K562 (cell line): ENCODE data around the gene ZC3H18. TPM values are rescaled to one million over a fixed set of nuclear protein-coding genes. Genes with fewer than 3 reads are reported as not detected.

Experiments used
- ATF1 ChIP-seq, 2 experiments: fragments of 450-650 bp in 1 of 2; IDR thresholded peaks; 2 replicates each; pipeline ENCODE4 v1.6.1; 2016; ENCODE audit warnings: missing compliant biosample characterization in 1 of 2, missing genetic modification characterization in 1 of 2
- EHMT2 ChIP-seq: fragments of 450-650 bp; IDR thresholded peaks from 2 replicates; pipeline ENCODE4 v1.6.1; 2018; ENCODE audit warnings: antibody characterized with exemption
- ELF4 ChIP-seq: fragments of 450-650 bp; formaldehyde crosslinking; IDR thresholded peaks from 2 replicates; pipeline ENCODE4 v1.4.0; 2022; ENCODE audit warnings: missing genetic modification characterization
- EP400 ChIP-seq: fragments of 450-650 bp; IDR thresholded peaks from 2 replicates; pipeline ENCODE4 v1.6.1; 2017; ENCODE audit warnings: antibody characterized with exemption, mild to moderate bottlenecking, moderate library complexity
- GTF2F1 ChIP-seq: IDR thresholded peaks from 2 replicates; pipeline ENCODE4 v1.6.1; 2011; ENCODE audit warnings: low read depth, low read length, improper control_type of control experiment
- HDAC3 ChIP-seq: fragments of 450-650 bp; IDR thresholded peaks from 2 replicates; pipeline ENCODE4 v1.6.1; 2018; ENCODE audit warnings: borderline replicate concordance, mild to moderate bottlenecking, moderate library complexity; ENCODE audit not compliant: partially characterized antibody
- HNRNPH1 ChIP-seq: fragments of 200-400 bp; formaldehyde crosslinking; optimal IDR thresholded peaks from 2 replicates; pipeline ENCODE3; 2017; ENCODE audit warnings: low read depth, mild to moderate bottlenecking, low read length, moderate library complexity
- L3MBTL2 ChIP-seq: fragments of 450-650 bp; IDR thresholded peaks from 2 replicates; pipeline ENCODE4 v1.6.1; 2016; ENCODE audit warnings: mild to moderate bottlenecking, moderate library complexity
- MED1 ChIP-seq: sonication (generic); formaldehyde crosslinking; IDR thresholded peaks from 2 replicates; pipeline ENCODE4 v1.8.1; 2023; ENCODE audit warnings: missing genetic modification reagents, borderline replicate concordance
- NCOR1 ChIP-seq: fragments of 450-650 bp; IDR thresholded peaks from 2 replicates; pipeline ENCODE4 v1.6.1; 2016; ENCODE audit warnings: mild to moderate bottlenecking, moderate library complexity
- PML ChIP-seq: IDR thresholded peaks from 2 replicates; pipeline ENCODE4 v1.6.1; 2012; ENCODE audit warnings: low read length, inconsistent platforms
- TAF7 ChIP-seq: fragments of 450-650 bp; IDR thresholded peaks from 2 replicates; pipeline ENCODE4 v1.6.1; 2016; ENCODE audit warnings: missing genetic modification characterization, missing compliant biosample characterization
- TCFL5 ChIP-seq: fragments of 250-450 bp; sonication (Bioruptor Pico); conservative IDR thresholded peaks from 2 replicates; pipeline ENCODE4 v1.6.1; 2021; ENCODE audit warnings: mild to moderate bottlenecking, moderate library complexity, matching md5 sums
- TEAD4 ChIP-seq, 2 experiments: sonication (generic) in 1 of 2; formaldehyde crosslinking in 1 of 2; IDR thresholded peaks; 2 replicates each; pipeline versions ENCODE4 v1.6.1 to v1.8.0; 2012 to 2022; ENCODE audit warnings: borderline replicate concordance in 1 of 2, inconsistent platforms in 1 of 2, low read length in 1 of 2, mild to moderate bottlenecking in 1 of 2, missing genetic modification reagents in 1 of 2
- XRCC3 ChIP-seq: fragments of 450-650 bp; IDR thresholded peaks from 2 replicates; pipeline ENCODE4 v1.6.1; 2017; ENCODE audit warnings: mild to moderate bottlenecking, moderate library complexity
- ZNF174 ChIP-seq: fragments of 250-450 bp; sonication (Bioruptor Pico); IDR thresholded peaks from 2 replicates; pipeline ENCODE4 v1.4.0; 2020; ENCODE audit warnings: mild to moderate bottlenecking
- ZNF184 ChIP-seq: sonication (generic); formaldehyde crosslinking; IDR thresholded peaks from 2 replicates; pipeline ENCODE4 v1.5.0; 2020; ENCODE audit warnings: missing genetic modification reagents
- ZNF311 ChIP-seq: fragments of 250-450 bp; sonication (Bioruptor Pico); IDR thresholded peaks from 2 replicates; pipeline ENCODE4 v1.4.0; 2020; ENCODE audit warnings: mild to moderate bottlenecking, moderate library complexity
- polyA plus RNA-seq, 8 experiments: library from polyadenylated mRNA; depleted of rRNA in 4 of 8; stranded (reverse) in 5 of 8; unstranded in 3 of 8; fragments of >200 nt; fragmentation: Nextera tagmentation in 2 of 8; fragmentation: Illumina TruSeq in 1 of 8; extraction: Ambion mirVana in 2 of 8; extraction: Trizol in 1 of 8; gene quantifications; 2 replicates each; pipeline versions ENCODE4 v1.2.1 to v1.2.3, GENCODE V29; 2011 to 2014; ENCODE audit warnings: inconsistent platforms in 1 of 8, missing spikeins in 1 of 8
- total RNA-seq, 7 experiments: library from RNA; depleted of rRNA in 6 of 7; stranded (reverse); fragments of >200 nt in 6 of 7; fragmentation: Illumina TruSeq in 2 of 7; extraction: Trizol in 2 of 7; gene quantifications; 2 replicates each; pipeline versions ENCODE4 v1.2.1 to v1.2.3, GENCODE V29; 2011 to 2021; ENCODE audit warnings: low replicate concordance in 1 of 7
- TF ChIP-seq, protein P1 (sequence below): fragments of 250-450 bp; sonication (Bioruptor Pico); IDR thresholded peaks from 2 replicates; pipeline ENCODE4 v1.8.0; 2021; ENCODE audit warnings: borderline replicate concordance, mild to moderate bottlenecking, moderate library complexity; ENCODE audit not compliant: poor library complexity, severe bottlenecking
- TF ChIP-seq, protein P2 (sequence below): sonication (generic); formaldehyde crosslinking; IDR thresholded peaks from 2 replicates; pipeline ENCODE4 v1.8.1; 2023; ENCODE audit warnings: mild to moderate bottlenecking, missing genetic modification reagents
- TF ChIP-seq, protein P3 (sequence below): fragments of 250-450 bp; sonication (Bioruptor Pico); IDR thresholded peaks from 2 replicates; pipeline ENCODE4 v1.4.0; 2020; ENCODE audit warnings: mild to moderate bottlenecking, moderate library complexity, borderline replicate concordance

ZC3H18 gene
- total and polyA plus RNA-seq, 9 of the 15 experiments (the other 6 are each of a cell fraction or from before 2014, with no cell fraction given): 1.7 to 88.7 (median 26.9) TPM

DNA sequence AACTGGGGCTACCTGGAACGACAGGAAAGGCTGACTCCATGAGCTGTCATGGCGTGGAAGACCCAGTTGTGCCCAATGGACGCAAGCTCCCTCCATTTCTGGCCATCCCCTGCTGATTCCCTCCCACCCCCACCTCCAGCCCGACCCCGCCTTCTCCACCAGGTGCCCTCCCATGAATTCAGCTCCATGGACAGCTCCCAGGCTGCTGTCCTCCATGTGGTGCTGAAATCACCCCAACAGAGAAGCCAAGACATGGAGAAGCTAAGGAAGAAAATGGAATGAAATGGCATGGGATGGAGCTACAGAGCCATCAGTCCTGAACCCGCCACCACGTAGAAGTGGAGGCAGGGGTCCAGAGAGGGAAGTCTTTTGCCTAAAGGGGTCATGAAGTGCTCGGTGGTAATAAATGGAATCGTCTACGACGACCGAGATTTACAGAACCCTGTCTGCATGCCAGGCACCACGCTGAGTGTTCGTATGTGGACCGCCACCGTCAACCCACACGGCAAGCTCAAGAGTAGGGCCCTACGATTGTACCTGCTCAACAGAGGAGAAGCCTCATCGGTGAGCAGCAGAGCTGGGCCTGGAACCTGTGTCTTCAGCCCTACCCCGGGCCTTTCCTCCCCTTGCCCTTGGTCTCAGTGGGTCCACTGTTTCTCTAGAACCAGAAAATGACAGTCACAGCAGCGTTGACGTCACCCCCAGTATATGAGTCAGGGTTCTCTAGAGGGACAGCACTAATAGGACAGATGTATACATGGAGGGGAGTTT, 9.3 kb upstream of the ZC3H18 start (continued):
- TF ChIP-seq EHMT2 (peak; percentile 100), GTF2F1 (no peak), PML (no peak), ZNF184 (CRISPR knock-in tag) (peak; percentile 94), ATF1 (CRISPR knock-in tag; IDR thresholded peaks at IDR 0.05) (peak; percentile 89), ATF1 (tag; IDR thresholded peaks at IDR 0.05) (peak; percentile 56; the same call in 1 of the 2 replicates), HNRNPH1 (no peak), ZNF311 (CRISPR knock-in tag) (peak; percentile 11; the same call in 1 of the 2 replicates), TAF7 (tag) (no peak), ZNF174 (no peak), TEAD4 (IDR thresholded peaks at IDR 0.05; ENCODE audit: low read length) (peak; percentile 18; the same call in 1 of the 2 replicates), TEAD4 (CRISPR knock-in tag; IDR thresholded peaks at IDR 0.05; ENCODE audit: borderline replicate concordance) (peak; percentile 98), EP400 (no peak), MED1 (CRISPR knock-in tag) (peak; percentile 84; the same call in 1 of the 2 replicates), L3MBTL2 (no peak), HDAC3 (no peak), ELF4 (CRISPR knock-in tag) (no peak), NCOR1 (no peak), TCFL5 (CRISPR knock-in tag) (no peak), XRCC3 (no peak)
- TF ChIP-seq, protein P1, sequence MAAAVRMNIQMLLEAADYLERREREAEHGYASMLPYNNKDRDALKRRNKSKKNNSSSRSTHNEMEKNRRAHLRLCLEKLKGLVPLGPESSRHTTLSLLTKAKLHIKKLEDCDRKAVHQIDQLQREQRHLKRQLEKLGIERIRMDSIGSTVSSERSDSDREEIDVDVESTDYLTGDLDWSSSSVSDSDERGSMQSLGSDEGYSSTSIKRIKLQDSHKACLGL (CRISPR knock-in tag): no peak
- TF ChIP-seq, protein P2, sequence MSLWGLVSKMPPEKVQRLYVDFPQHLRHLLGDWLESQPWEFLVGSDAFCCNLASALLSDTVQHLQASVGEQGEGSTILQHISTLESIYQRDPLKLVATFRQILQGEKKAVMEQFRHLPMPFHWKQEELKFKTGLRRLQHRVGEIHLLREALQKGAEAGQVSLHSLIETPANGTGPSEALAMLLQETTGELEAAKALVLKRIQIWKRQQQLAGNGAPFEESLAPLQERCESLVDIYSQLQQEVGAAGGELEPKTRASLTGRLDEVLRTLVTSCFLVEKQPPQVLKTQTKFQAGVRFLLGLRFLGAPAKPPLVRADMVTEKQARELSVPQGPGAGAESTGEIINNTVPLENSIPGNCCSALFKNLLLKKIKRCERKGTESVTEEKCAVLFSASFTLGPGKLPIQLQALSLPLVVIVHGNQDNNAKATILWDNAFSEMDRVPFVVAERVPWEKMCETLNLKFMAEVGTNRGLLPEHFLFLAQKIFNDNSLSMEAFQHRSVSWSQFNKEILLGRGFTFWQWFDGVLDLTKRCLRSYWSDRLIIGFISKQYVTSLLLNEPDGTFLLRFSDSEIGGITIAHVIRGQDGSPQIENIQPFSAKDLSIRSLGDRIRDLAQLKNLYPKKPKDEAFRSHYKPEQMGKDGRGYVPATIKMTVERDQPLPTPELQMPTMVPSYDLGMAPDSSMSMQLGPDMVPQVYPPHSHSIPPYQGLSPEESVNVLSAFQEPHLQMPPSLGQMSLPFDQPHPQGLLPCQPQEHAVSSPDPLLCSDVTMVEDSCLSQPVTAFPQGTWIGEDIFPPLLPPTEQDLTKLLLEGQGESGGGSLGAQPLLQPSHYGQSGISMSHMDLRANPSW: 0 out of 2 replicates have a peak, but pooled peaks have one; percentile 68
- TF ChIP-seq, protein P3, sequence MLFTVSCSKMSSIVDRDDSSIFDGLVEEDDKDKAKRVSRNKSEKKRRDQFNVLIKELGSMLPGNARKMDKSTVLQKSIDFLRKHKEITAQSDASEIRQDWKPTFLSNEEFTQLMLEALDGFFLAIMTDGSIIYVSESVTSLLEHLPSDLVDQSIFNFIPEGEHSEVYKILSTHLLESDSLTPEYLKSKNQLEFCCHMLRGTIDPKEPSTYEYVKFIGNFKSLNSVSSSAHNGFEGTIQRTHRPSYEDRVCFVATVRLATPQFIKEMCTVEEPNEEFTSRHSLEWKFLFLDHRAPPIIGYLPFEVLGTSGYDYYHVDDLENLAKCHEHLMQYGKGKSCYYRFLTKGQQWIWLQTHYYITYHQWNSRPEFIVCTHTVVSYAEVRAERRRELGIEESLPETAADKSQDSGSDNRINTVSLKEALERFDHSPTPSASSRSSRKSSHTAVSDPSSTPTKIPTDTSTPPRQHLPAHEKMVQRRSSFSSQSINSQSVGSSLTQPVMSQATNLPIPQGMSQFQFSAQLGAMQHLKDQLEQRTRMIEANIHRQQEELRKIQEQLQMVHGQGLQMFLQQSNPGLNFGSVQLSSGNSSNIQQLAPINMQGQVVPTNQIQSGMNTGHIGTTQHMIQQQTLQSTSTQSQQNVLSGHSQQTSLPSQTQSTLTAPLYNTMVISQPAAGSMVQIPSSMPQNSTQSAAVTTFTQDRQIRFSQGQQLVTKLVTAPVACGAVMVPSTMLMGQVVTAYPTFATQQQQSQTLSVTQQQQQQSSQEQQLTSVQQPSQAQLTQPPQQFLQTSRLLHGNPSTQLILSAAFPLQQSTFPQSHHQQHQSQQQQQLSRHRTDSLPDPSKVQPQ (CRISPR knock-in tag): no peak
